SIG-M5 (cell line): ENCODE data around the gene CCDC57.
"Not testable (repeated sequence)": the region's sequence is repeated elsewhere in the genome, so short reads cannot be mapped to it uniquely, and the experiment has no call there.

Source experiments
- DNase-seq: peaks from one replicate; lab custom pipeline; 2025; lab: John Stamatoyannopoulos, UW

The CCDC57 gene

GRCh38 chr17:82212331-82213250 is at the start of gene CCDC57:
Gene CCDC57, minus strand, starts transcription at chr17:82212842. Its CDS starts 10,898 bp downstream, at chr17:82201944.
- no peak for DNase-seq

GRCh38 chr17:82262344-82262743 is 49.7 kb upstream of the CCDC57 start:
- DNase-seq = no peak

- not testable (repeated sequence) for DNase-seq
Measured at GRCh38 chr17:82259972-82260961, 47.6 kb upstream of the CCDC57 start.

GRCh38 chr17:82258555-82258954 is 45.9 kb upstream of the CCDC57 start:
- no peak for DNase-seq

GRCh38 chr17:82257473-82257872 is 44.8 kb upstream of the CCDC57 start:
- no peak for DNase-seq

GRCh38 chr17:82256242-82256885 is 43.7 kb upstream of the CCDC57 start:
- DNase-seq = no peak

GRCh38 chr17:82255402-82255972 is 42.8 kb upstream of the CCDC57 start:
- DNase-seq = no peak

- not testable (repeated sequence) for DNase-seq
Measured at GRCh38 chr17:82254746-82255145, 42.1 kb upstream of the CCDC57 start.

GRCh38 chr17:82254096-82254495 is 41.5 kb upstream of the CCDC57 start:
- DNase-seq = not testable (repeated sequence)

- DNase-seq = no peak
Measured at GRCh38 chr17:82253179-82253544, 40.5 kb upstream of the CCDC57 start.

- DNase-seq = no peak
Measured at GRCh38 chr17:82252511-82253178, 40.0 kb upstream of the CCDC57 start.

GRCh38 chr17:82250868-82251500 is 38.3 kb upstream of the CCDC57 start:
- DNase-seq = no peak

- DNase-seq = no peak
Measured at GRCh38 chr17:82249896-82250581, 37.4 kb upstream of the CCDC57 start.

- DNase-seq = no peak
Measured at GRCh38 chr17:82248815-82249674, 36.4 kb upstream of the CCDC57 start.

- DNase-seq = no peak
Measured at GRCh38 chr17:82247856-82248671, 35.4 kb upstream of the CCDC57 start.

- DNase-seq = no peak
Measured at GRCh38 chr17:82247182-82247823, 34.7 kb upstream of the CCDC57 start.

- DNase-seq = no peak
Measured at GRCh38 chr17:82246365-82247181, 33.9 kb upstream of the CCDC57 start.
